ENCODE data around the gene NDRG4.

The NDRG4 gene

GRCh38 chr16:58503166-58503862 lies 3.4 kb downstream of the NDRG4 start:
- no peak overlapping the region for H3K4me3 ChIP-seq (ENCODE audit: control insufficient read depth, low read depth, low read length)
- DNase-seq (ENCODE audit: low read depth) = no peak
- TF ChIP-seq CTCF (conservative IDR thresholded peaks at IDR 0.05; ENCODE audit: control insufficient read depth, insufficient read depth, low read depth, low read length) = no peak

- no peak for TF ChIP-seq CTCF (conservative IDR thresholded peaks at IDR 0.05; ENCODE audit: control insufficient read depth, insufficient read depth, low read depth, low read length)
- no peak overlapping the region for H3K4me3 ChIP-seq (ENCODE audit: control insufficient read depth, low read depth, low read length)
- no peak for DNase-seq (ENCODE audit: low read depth)
Observed at GRCh38 chr16:58503863-58504688, 4.1 kb downstream of the NDRG4 start.

- no peak for DNase-seq (ENCODE audit: low read depth)
- no peak overlapping the region for H3K4me3 ChIP-seq (ENCODE audit: control insufficient read depth, low read depth, low read length)
- TF ChIP-seq CTCF (conservative IDR thresholded peaks at IDR 0.05; ENCODE audit: control insufficient read depth, insufficient read depth, low read depth, low read length) = no peak
Observed at GRCh38 chr16:58506241-58507194, 6.6 kb downstream of the NDRG4 start.

GRCh38 chr16:58507195-58507962 lies 7.4 kb downstream of the NDRG4 start:
- H3K4me3 ChIP-seq (ENCODE audit: control insufficient read depth, low read depth, low read length) = no peak overlapping the region
- DNase-seq (ENCODE audit: low read depth) = no peak
- no peak for TF ChIP-seq CTCF (conservative IDR thresholded peaks at IDR 0.05; ENCODE audit: control insufficient read depth, insufficient read depth, low read depth, low read length)

- no peak overlapping the region for H3K4me3 ChIP-seq (ENCODE audit: control insufficient read depth, low read depth, low read length)
- no peak for DNase-seq (ENCODE audit: low read depth)
- TF ChIP-seq CTCF (conservative IDR thresholded peaks at IDR 0.05; ENCODE audit: control insufficient read depth, insufficient read depth, low read depth, low read length) = no peak
Observed at GRCh38 chr16:58507963-58508670, 8.2 kb downstream of the NDRG4 start.
